H9 (cell line): ENCODE results near the gene KCNMB2. TPM values are rescaled to one million over a fixed set of nuclear protein-coding genes. Genes with fewer than 3 reads are reported as not detected.

Experiments
- DNase-seq: peaks from one replicate; pipeline ENCODE4 v3.0.0-alpha.2; 2017
- H2AFZ ChIP-seq: one replicate; pipeline ENCODE4 v1.6.1; 2013; ENCODE audit warnings: mild to moderate bottlenecking, low read length, control low read depth, moderate library complexity
- H2AK5ac ChIP-seq: 2 replicates; pipeline ENCODE4 v1.6.1; 2013; ENCODE audit warnings: low read length, control low read depth, mixed read lengths; ENCODE audit not compliant: insufficient read length
- H2BK120ac ChIP-seq: one replicate; pipeline ENCODE4 v1.6.1; 2013; ENCODE audit warnings: low read depth, mild to moderate bottlenecking, low read length, control low read depth, inconsistent platforms; ENCODE audit not compliant: poor library complexity, severe bottlenecking
- H2BK12ac ChIP-seq: 2 replicates; pipeline ENCODE4 v1.6.1; 2013; ENCODE audit warnings: low read length, control low read depth, mixed read lengths, low read depth; ENCODE audit not compliant: insufficient read length
- H2BK15ac ChIP-seq: 2 replicates; pipeline ENCODE4 v1.6.1; 2013; ENCODE audit warnings: low read depth, low read length, control low read depth
- H2BK20ac ChIP-seq: one replicate; pipeline ENCODE4 v1.6.1; 2013; ENCODE audit warnings: low read depth, mild to moderate bottlenecking, low read length, control low read depth, inconsistent platforms; ENCODE audit not compliant: poor library complexity, severe bottlenecking
- H2BK5ac ChIP-seq: 2 replicates; pipeline ENCODE4 v1.6.1; 2013; ENCODE audit warnings: low read length, control low read depth, mixed read lengths; ENCODE audit not compliant: insufficient read length
- H3K14ac ChIP-seq: 2 replicates; pipeline ENCODE4 v1.6.1; 2013; ENCODE audit warnings: low read length, control low read depth; ENCODE audit not compliant: insufficient read depth
- H3K18ac ChIP-seq: 2 replicates; pipeline ENCODE4 v1.6.1; 2013; ENCODE audit warnings: low read depth, mild to moderate bottlenecking, mixed read lengths, low read length, control low read depth; ENCODE audit not compliant: insufficient read length
- H3K23ac ChIP-seq: 2 replicates; pipeline ENCODE4 v1.6.1; 2013; ENCODE audit warnings: low read length, control low read depth, mixed read lengths, low read depth; ENCODE audit not compliant: insufficient read length
- H3K23me2 ChIP-seq: 2 replicates; pipeline ENCODE4 v1.6.1; 2013; ENCODE audit warnings: low read depth, mild to moderate bottlenecking, mixed read lengths, low read length, control low read depth; ENCODE audit not compliant: insufficient read length, poor library complexity, severe bottlenecking
- H3K27ac ChIP-seq: 2 replicates; pipeline ENCODE4 v1.5.1; 2013; ENCODE audit warnings: low read length, control low read depth, mixed read lengths, low read depth; ENCODE audit not compliant: insufficient read length
- H3K27me3 ChIP-seq: 2 replicates; pipeline ENCODE4 v1.6.1; 2013; ENCODE audit warnings: low read length, control low read depth, inconsistent platforms; ENCODE audit not compliant: insufficient read depth
- H3K4ac ChIP-seq: 2 replicates; pipeline ENCODE4 v1.6.1; 2013; ENCODE audit warnings: low read depth, mild to moderate bottlenecking, control low read depth, inconsistent platforms, low read length, moderate library complexity
- H3K4me1 ChIP-seq: 2 replicates; pipeline ENCODE4 v1.6.1; 2013; ENCODE audit warnings: low read length, control low read depth, inconsistent platforms; ENCODE audit not compliant: insufficient read depth
- H3K4me2 ChIP-seq: 2 replicates; pipeline ENCODE4 v1.6.1; 2013; ENCODE audit warnings: low read length, control low read depth, mixed read lengths; ENCODE audit not compliant: insufficient read length, insufficient read depth
- H3K56ac ChIP-seq: 2 replicates; pipeline ENCODE4 v1.6.1; 2013; ENCODE audit warnings: low read depth, mild to moderate bottlenecking, mixed read lengths, low read length, control low read depth; ENCODE audit not compliant: insufficient read length
- H3K79me1 ChIP-seq: 2 replicates; pipeline ENCODE4 v1.6.1; 2013; ENCODE audit warnings: low read depth, mild to moderate bottlenecking, moderate library complexity, low read length, control low read depth, inconsistent platforms; ENCODE audit not compliant: insufficient read depth, poor library complexity, severe bottlenecking
- H3K79me2 ChIP-seq: 2 replicates; pipeline ENCODE4 v1.6.1; 2013; ENCODE audit warnings: low read length, control low read depth, inconsistent platforms; ENCODE audit not compliant: insufficient read depth
- H3K9ac ChIP-seq: 2 replicates; pipeline ENCODE4 v1.6.1; 2013; ENCODE audit warnings: low read length, control low read depth, mixed read lengths; ENCODE audit not compliant: insufficient read length; ENCODE audit errors: extremely low read depth
- H3K9me3 ChIP-seq: one replicate; pipeline ENCODE4 v1.6.1; 2013; ENCODE audit warnings: low read depth, low read length, inconsistent platforms; ENCODE audit not compliant: control insufficient read depth
- H3T11ph ChIP-seq: one replicate; pipeline ENCODE4 v1.6.1; 2013; ENCODE audit warnings: mild to moderate bottlenecking, low read length, control low read depth, inconsistent platforms
- H4K20me1 ChIP-seq: one replicate; pipeline ENCODE4 v1.6.1; 2013; ENCODE audit not compliant: control insufficient read depth, insufficient read length, insufficient read depth
- H4K5ac ChIP-seq: 2 replicates; pipeline ENCODE4 v1.6.1; 2013; ENCODE audit warnings: low read depth, mild to moderate bottlenecking, mixed read lengths, low read length, control low read depth; ENCODE audit not compliant: insufficient read length
- H4K8ac ChIP-seq: replicated peaks from 2 replicates; pipeline ENCODE4 v1.6.1; 2013; ENCODE audit warnings: low read length, control low read depth, mixed read lengths, low read depth; ENCODE audit not compliant: insufficient read length
- H4K91ac ChIP-seq: 2 replicates; pipeline ENCODE4 v1.6.1; 2013; ENCODE audit warnings: low read depth, mild to moderate bottlenecking, moderate library complexity, mixed read lengths, low read length, control low read depth; ENCODE audit not compliant: insufficient read length
- H3K27ac Mint-ChIP-seq, 3 experiments: 2 replicates in 2 of 3; 3 replicates in 1 of 3; pipeline ENCODE4 v1.8.0; 2020 to 2021; ENCODE audit warnings: mixed read lengths in 3 of 3, mild to moderate bottlenecking in 1 of 3, moderate library complexity in 1 of 3
- H3K27me3 Mint-ChIP-seq: 2 replicates; pipeline ENCODE4 v1.8.0; 2021; ENCODE audit warnings: low read depth, mild to moderate bottlenecking, moderate library complexity, mixed read lengths
- H3K36me3 Mint-ChIP-seq, 3 experiments: 2 replicates in 2 of 3; 3 replicates in 1 of 3; pipeline ENCODE4 v1.8.0; 2020 to 2021; ENCODE audit warnings: low read depth in 3 of 3, mixed read lengths in 3 of 3; ENCODE audit not compliant: insufficient read depth in 1 of 3
- H3K4me1 Mint-ChIP-seq, 2 experiments: 2 replicates each; pipeline ENCODE4 v1.8.0; 2020; ENCODE audit warnings: mixed read lengths in 2 of 2
- H3K4me3 Mint-ChIP-seq, 2 experiments: 2 replicates in 1 of 2; 3 replicates in 1 of 2; pipeline ENCODE4 v1.8.0; 2020 to 2021; ENCODE audit warnings: mild to moderate bottlenecking in 2 of 2, mixed read lengths in 2 of 2, moderate library complexity in 1 of 2
- H3K9me3 Mint-ChIP-seq, 2 experiments: 2 replicates in 1 of 2; 3 replicates in 1 of 2; pipeline ENCODE4 v1.8.0; 2020; ENCODE audit warnings: mild to moderate bottlenecking in 2 of 2, mixed read lengths in 2 of 2, moderate library complexity in 1 of 2
- whole genome bisulfite sequencing: extraction: QIAGEN DNeasy Blood & Tissue Kit; methylation state at CpG from one replicate; pipeline ENCODE4 v1.1.7; 2013; ENCODE audit warnings: missing lambda C conversion rate, low lambda C conversion rate, mixed read lengths; ENCODE audit not compliant: insufficient read length; ENCODE audit errors: extremely low coverage; 5-methylcytosine and 5-hydroxymethylcytosine counted together
- total RNA-seq: library from RNA; stranded (reverse); gene quantifications from 2 replicates; pipeline ENCODE4 v1.2.1, GENCODE V29; 2021
- TF ChIP-seq, protein P1 (sequence below): fragments of 200-600 bp; sonication (generic); conservative IDR thresholded peaks from 3 replicates; pipeline ENCODE4 v1.8.0; 2021; ENCODE audit warnings: antibody characterized with exemption, mild to moderate bottlenecking

Gene KCNMB2
- total RNA-seq, 1 experiment from 2014 or later, result not detected

DNA sequence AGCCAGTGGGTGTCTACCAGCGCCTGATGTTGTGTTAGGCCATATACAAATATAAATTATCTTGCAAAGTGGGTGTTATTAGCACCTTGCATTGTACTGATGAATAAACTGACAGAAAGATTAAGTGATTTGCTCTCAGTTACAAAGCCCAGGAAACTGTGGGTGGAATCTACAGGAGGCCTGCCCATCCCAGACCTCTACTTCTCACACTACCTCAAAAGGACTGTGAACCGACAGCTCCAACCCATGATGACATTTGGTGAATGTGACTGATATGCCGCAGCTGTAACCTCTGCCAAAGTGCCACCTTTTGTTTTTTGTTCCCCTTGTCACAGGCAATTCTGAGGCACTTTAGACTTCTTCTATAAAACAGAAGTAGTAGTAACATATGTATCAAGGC is 43.7 kb upstream of the KCNMB2 start:
- H3K18ac ChIP-seq, result no peak overlapping the region
- no peaks in the 10 kb centered on the region for H3K27me3 ChIP-seq
- H4K5ac ChIP-seq, result no peak overlapping the region
- no peaks in the 10 kb centered on the region for H3K79me2 ChIP-seq
- WGBS, result no CpG with 5 or more reads among the region's 3 CpGs
- H3T11ph ChIP-seq, result no peak overlapping the region
- H3K27ac ChIP-seq, result no peak overlapping the region
- no peak overlapping the region for H2AK5ac ChIP-seq
- Mint-ChIP-seq H3K36me3 (peaks cover 4 to 16% (median 6%) of the 10 kb centered on the region in 3 experiments; a peak in 6 of 7 replicates), H3K27ac (no peak overlapping the region; a peak in 1 of 7 replicates), H3K27me3 (no peaks in the 10 kb centered on the region), H3K9me3 (peaks cover 12 to 23% of the 10 kb centered on the region in 2 experiments), H3K4me3 (no peak overlapping the region), H3K4me1 (peaks cover 3 to 7% of the 10 kb centered on the region in 2 experiments; a peak in 1 of 4 replicates)
- H2BK12ac ChIP-seq, result no peak overlapping the region
- no peak overlapping the region for H3K4ac ChIP-seq
- H3K79me1 ChIP-seq, result no peaks in the 10 kb centered on the region
- H2AFZ ChIP-seq, result no peak overlapping the region
- H3K4me2 ChIP-seq, result no peak overlapping the region
- no peak overlapping the region for H3K9ac ChIP-seq
- H2BK120ac ChIP-seq, result no peak overlapping the region
- H2BK20ac ChIP-seq, result no peak overlapping the region
- TF ChIP-seq, protein P1, sequence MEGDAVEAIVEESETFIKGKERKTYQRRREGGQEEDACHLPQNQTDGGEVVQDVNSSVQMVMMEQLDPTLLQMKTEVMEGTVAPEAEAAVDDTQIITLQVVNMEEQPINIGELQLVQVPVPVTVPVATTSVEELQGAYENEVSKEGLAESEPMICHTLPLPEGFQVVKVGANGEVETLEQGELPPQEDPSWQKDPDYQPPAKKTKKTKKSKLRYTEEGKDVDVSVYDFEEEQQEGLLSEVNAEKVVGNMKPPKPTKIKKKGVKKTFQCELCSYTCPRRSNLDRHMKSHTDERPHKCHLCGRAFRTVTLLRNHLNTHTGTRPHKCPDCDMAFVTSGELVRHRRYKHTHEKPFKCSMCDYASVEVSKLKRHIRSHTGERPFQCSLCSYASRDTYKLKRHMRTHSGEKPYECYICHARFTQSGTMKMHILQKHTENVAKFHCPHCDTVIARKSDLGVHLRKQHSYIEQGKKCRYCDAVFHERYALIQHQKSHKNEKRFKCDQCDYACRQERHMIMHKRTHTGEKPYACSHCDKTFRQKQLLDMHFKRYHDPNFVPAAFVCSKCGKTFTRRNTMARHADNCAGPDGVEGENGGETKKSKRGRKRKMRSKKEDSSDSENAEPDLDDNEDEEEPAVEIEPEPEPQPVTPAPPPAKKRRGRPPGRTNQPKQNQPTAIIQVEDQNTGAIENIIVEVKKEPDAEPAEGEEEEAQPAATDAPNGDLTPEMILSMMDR, result no peak
- no peak overlapping the region for H2BK15ac ChIP-seq
- H3K23me2 ChIP-seq, result no peaks in the 10 kb centered on the region
- H3K9me3 ChIP-seq, result no peaks in the 10 kb centered on the region
- H3K23ac ChIP-seq, result no peak overlapping the region
- no peak overlapping the region for H3K56ac ChIP-seq
- H4K91ac ChIP-seq, result no peak overlapping the region
- no peaks in the 10 kb centered on the region for H4K20me1 ChIP-seq
- no peak overlapping the region for H3K14ac ChIP-seq
- no peaks in the 10 kb centered on the region for H3K4me1 ChIP-seq
- H4K8ac ChIP-seq, result no peak overlapping the region
- no peak overlapping the region for H2BK5ac ChIP-seq
- no peak for DNase-seq
